Measurements from ENCODE around the gene MLC1. TPM values are rescaled to one million over a fixed set of nuclear protein-coding genes. Genes with fewer than 3 reads are reported as not detected.
A peak's percentile ranks its signal among the peaks of the same experiment; 100 is the strongest.

The MLC1 gene
- total and polyA plus RNA-seq, 2 donors (not counting 1 experiment from before 2014, with no cell fraction given), result 0.34 TPM; not detected in 1

DNA sequence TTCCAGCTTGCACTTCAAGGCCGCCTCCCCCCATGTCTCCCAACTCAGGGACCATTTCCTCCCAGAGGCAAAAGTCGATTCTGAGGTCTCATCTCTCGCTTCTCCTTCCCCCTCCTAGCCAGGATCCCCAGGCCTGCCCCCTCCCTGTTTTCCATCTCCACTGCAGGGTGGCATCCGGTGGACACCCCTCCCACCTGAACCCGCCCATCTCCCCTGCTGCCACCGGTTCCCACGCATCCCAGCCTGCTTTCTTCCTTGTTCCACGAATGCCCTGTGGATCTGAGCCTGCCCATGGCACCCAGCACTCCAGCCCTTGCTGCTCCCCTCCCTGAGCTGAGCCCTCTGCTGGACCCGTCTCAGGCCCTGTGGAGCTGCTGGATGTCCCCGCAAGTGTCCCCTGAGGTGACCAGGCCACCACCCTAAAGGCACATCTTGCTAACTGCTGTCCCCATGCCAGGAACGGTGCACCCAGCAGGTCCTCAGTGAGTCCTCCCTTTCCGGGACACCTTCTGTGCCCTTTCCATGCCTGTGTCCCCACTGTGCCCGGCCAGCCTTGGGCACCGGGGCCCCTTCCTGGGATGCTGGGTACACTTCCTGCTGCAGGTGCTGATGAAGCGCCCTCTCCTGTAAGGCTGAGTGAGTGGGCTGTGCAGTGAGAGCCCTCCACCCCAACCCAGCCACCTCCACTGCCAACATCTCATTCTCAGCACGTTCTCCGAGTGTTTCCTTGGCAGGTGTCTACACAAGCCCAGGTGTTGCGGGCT lies 73.6 kb downstream of the MLC1 start:
- no peaks in the 10 kb centered on the region for H3K27me3 Mint-ChIP-seq
- Histone ChIP-seq H3K4me3 (ENCODE audit: control extremely low read depth in 1 of 5, extremely low read depth in 1 of 5, insufficient read depth in 1 of 5, low read depth in 2 of 5, low read length in 4 of 5) (peak overlapping the region in 2 of 5 experiments; percentile 20 to 56), H3K4me1 (ENCODE audit: control insufficient read depth in 2 of 2, insufficient read depth in 2 of 2, low read length in 2 of 2) (peaks cover 46 to 51% of the 10 kb centered on the region in 2 donors), H3K9ac (ENCODE audit: low read length) (peak overlapping the region; percentile 57), H2AFZ (ENCODE audit: insufficient read depth, low read depth, low read length, poor library complexity, severe bottlenecking) (peak overlapping the region; percentile 64), H4K20me1 (ENCODE audit: control insufficient read depth, insufficient read depth, low read length, poor library complexity, severe bottlenecking) (no peaks in the 10 kb centered on the region), H3K9me3 (ENCODE audit: control extremely low read depth in 1 of 3, control insufficient read depth in 2 of 3, insufficient read depth in 1 of 3, low read length in 2 of 3) (peaks cover 0 to 2% (median 0%) of the 10 kb centered on the region in 3 donors), H3K27me3 (replicated peaks in 1 of 4; ENCODE audit: control extremely low read depth in 1 of 4, control insufficient read depth in 3 of 4, insufficient read depth in 4 of 4, low read length in 3 of 4) (peaks cover 0 to 31% (median 13%) of the 10 kb centered on the region in 4 experiments), H3K4me2 (replicated peaks; ENCODE audit: low read depth, low read length, poor library complexity, severe bottlenecking) (peak overlapping the region; percentile 93), H3K36me3 (replicated peaks in 1 of 2; ENCODE audit: control extremely low read depth in 1 of 2, control insufficient read depth in 1 of 2, extremely low read depth in 1 of 2, insufficient read depth in 2 of 2, low read length in 1 of 2) (no peaks in the 10 kb centered on the region), H3K79me2 (ENCODE audit: control insufficient read depth, insufficient read depth, low read length) (no peaks in the 10 kb centered on the region), H3K27ac (ENCODE audit: low read length in 2 of 2) (no peak overlapping the region)
- ChIA-PET POLR2A (no interaction called here), CTCF (interaction anchor here (1.2 to 2.3 kb wide), 2 partner anchors 18 to 81 kb away, joined by 4 to 6 read pairs; no protein-coding TSS in a partner anchor)
- H3K27ac Mint-ChIP-seq, result peak overlapping the region; percentile 84
- intact Hi-C loops (cut with micrococcal nuclease), result no loop called here
- no peaks in the 10 kb centered on the region for H3K9me3 Mint-ChIP-seq (ENCODE audit: insufficient read depth)
- H3K4me1 Mint-ChIP-seq, result peaks cover 37% of the 10 kb centered on the region
- TF ChIP-seq, protein P1, sequence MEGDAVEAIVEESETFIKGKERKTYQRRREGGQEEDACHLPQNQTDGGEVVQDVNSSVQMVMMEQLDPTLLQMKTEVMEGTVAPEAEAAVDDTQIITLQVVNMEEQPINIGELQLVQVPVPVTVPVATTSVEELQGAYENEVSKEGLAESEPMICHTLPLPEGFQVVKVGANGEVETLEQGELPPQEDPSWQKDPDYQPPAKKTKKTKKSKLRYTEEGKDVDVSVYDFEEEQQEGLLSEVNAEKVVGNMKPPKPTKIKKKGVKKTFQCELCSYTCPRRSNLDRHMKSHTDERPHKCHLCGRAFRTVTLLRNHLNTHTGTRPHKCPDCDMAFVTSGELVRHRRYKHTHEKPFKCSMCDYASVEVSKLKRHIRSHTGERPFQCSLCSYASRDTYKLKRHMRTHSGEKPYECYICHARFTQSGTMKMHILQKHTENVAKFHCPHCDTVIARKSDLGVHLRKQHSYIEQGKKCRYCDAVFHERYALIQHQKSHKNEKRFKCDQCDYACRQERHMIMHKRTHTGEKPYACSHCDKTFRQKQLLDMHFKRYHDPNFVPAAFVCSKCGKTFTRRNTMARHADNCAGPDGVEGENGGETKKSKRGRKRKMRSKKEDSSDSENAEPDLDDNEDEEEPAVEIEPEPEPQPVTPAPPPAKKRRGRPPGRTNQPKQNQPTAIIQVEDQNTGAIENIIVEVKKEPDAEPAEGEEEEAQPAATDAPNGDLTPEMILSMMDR (IDR thresholded peaks at IDR 0.05), result no peak
- no peak for TF ChIP-seq EZH2 (IDR thresholded peaks at IDR 0.05; ENCODE audit: borderline replicate concordance, insufficient read depth, low read depth, low read length, poor library complexity, severe bottlenecking)
- ATAC-seq (ENCODE audit: low read depth) (no peak), DNase-seq (peak; percentile 55)
- H3K4me3 Mint-ChIP-seq, result peak overlapping the region; percentile 82
- WGBS (ENCODE audit: insufficient coverage), result 63% methylated on average over 18 of the region's 18 CpGs
